Endothelial cell of umbilical vein (primary cell): ENCODE results near the gene IER5. TPM values are rescaled to one million over a fixed set of nuclear protein-coding genes. Genes with fewer than 3 reads are reported as not detected.

Source experiments
- BruUV-seq: library from RNA; stranded (reverse); fragments of 400-500 nt; replicated peaks from 2 replicates; lab custom pipeline; 2021; lab: Mats Ljungman, UMichigan
- CTCF ChIA-PET: fragments of 300-600, 350-600 bp; sonication (Branson Sonifier 250); formaldehyde crosslinking; loops from one replicate; lab custom pipeline; 2021; ENCODE audit warnings: antibody characterized with exemption, inconsistent platforms; lab: Charles Lee
- POLR2A ChIA-PET: fragments of 300-600, 350-600 bp; sonication (Branson Sonifier 250); formaldehyde crosslinking; loops from one replicate; lab custom pipeline; 2021; ENCODE audit warnings: antibody characterized with exemption, inconsistent platforms; lab: Charles Lee
- DNase-seq: peaks from one replicate; pipeline ENCODE4 v3.0.0-alpha.2; 2011; ENCODE audit warnings: low read depth, low spot score
- FAIRE-seq: peaks from 2 replicates; lab custom pipeline; 2011; peaks lifted over from hg19 to GRCh38; lab: Jason Lieb, UNC
- H2AFZ ChIP-seq: 2 replicates; pipeline ENCODE4 v1.6.0; 2012; ENCODE audit warnings: low read depth, low read length, control low read depth, inconsistent platforms
- H3K27ac ChIP-seq: 2 replicates; pipeline ENCODE4 v1.5.1; 2011; ENCODE audit warnings: low read depth, mild to moderate bottlenecking, control low read depth, low read length, moderate library complexity; ENCODE audit not compliant: insufficient read depth
- H3K27me3 ChIP-seq, 2 experiments: 2 replicates each; pipeline versions ENCODE4 v1.6.0 to v1.6.1; 2011; ENCODE audit warnings: low read length in 2 of 2, mixed read lengths in 1 of 2; ENCODE audit not compliant: control insufficient read depth in 2 of 2, insufficient read depth in 2 of 2
- H3K36me3 ChIP-seq, 2 experiments: 2 replicates in 1 of 2; 3 replicates in 1 of 2; pipeline ENCODE4 v1.5.1; 2011; ENCODE audit warnings: low read length in 2 of 2, mild to moderate bottlenecking in 1 of 2, moderate library complexity in 1 of 2; ENCODE audit not compliant: control insufficient read depth in 2 of 2, insufficient read depth in 2 of 2; ENCODE audit errors: extremely low read depth in 1 of 2
- H3K4me1 ChIP-seq: 3 replicates; pipeline ENCODE4 v1.5.1; 2011; ENCODE audit warnings: mild to moderate bottlenecking, low read length; ENCODE audit not compliant: control insufficient read depth, insufficient read depth; ENCODE audit errors: extremely low read depth
- H3K4me2 ChIP-seq: 2 replicates; pipeline ENCODE4 v1.6.1; 2011; ENCODE audit warnings: low read length, control low read depth, mixed read lengths; ENCODE audit not compliant: insufficient read depth
- H3K4me3 ChIP-seq, 3 experiments: fragments of 200-600 bp in 1 of 3; sonication (generic), shearing (Covaris generic) in 1 of 3; replicated peaks in 1 of 3; 2 replicates each; pipeline ENCODE4 v1.5.1; 2011 to 2016; ENCODE audit warnings: control low read depth in 3 of 3, low read length in 3 of 3, mild to moderate bottlenecking in 2 of 3, inconsistent platforms in 1 of 3, low read depth in 1 of 3, moderate library complexity in 1 of 3; ENCODE audit not compliant: insufficient read depth in 1 of 3
- H3K79me2 ChIP-seq: 2 replicates; pipeline ENCODE4 v1.6.0; 2012; ENCODE audit warnings: low read length, inconsistent platforms; ENCODE audit not compliant: control insufficient read depth, insufficient read depth
- H3K9ac ChIP-seq: replicated peaks from 2 replicates; pipeline ENCODE3; 2011; ENCODE audit warnings: low read length, control low read depth; ENCODE audit not compliant: insufficient read depth; ENCODE audit errors: extremely low read depth
- H3K9me1 ChIP-seq: replicated peaks from 3 replicates; pipeline ENCODE4 v1.6.0; 2011; ENCODE audit warnings: mild to moderate bottlenecking, low read length; ENCODE audit not compliant: control insufficient read depth, insufficient read depth; ENCODE audit errors: extremely low read depth
- H3K9me3 ChIP-seq: replicated peaks from 2 replicates; pipeline ENCODE4 v1.5.1; 2012; ENCODE audit warnings: low read length, inconsistent platforms; ENCODE audit not compliant: control insufficient read depth, insufficient read depth
- H4K20me1 ChIP-seq: replicated peaks from 2 replicates; pipeline ENCODE3; 2011; ENCODE audit warnings: mild to moderate bottlenecking, low read length; ENCODE audit not compliant: control insufficient read depth, insufficient read depth; ENCODE audit errors: extremely low read depth
- CTCF ChIP-seq, 2 donors: IDR thresholded peaks; 1 replicate in 1 of 2; 2 replicates in 1 of 2; pipeline ENCODE4 v1.5.1; 2011; ENCODE audit warnings: low read length in 2 of 2, mild to moderate bottlenecking in 2 of 2, moderate library complexity in 2 of 2, control low read depth in 1 of 2, inconsistent platforms in 1 of 2, low read depth in 1 of 2; ENCODE audit not compliant: insufficient read depth in 1 of 2; ENCODE audit errors: extremely low read depth in 1 of 2
- EZH2 ChIP-seq: IDR thresholded peaks from 2 replicates; pipeline ENCODE4 v1.6.1; 2012; ENCODE audit warnings: borderline replicate concordance, low read depth, mild to moderate bottlenecking, moderate library complexity, low read length, inconsistent platforms; ENCODE audit not compliant: severe bottlenecking
- FOS ChIP-seq: IDR thresholded peaks from 2 replicates; pipeline ENCODE4 v1.6.1; 2011; ENCODE audit warnings: mild to moderate bottlenecking, low read length, moderate library complexity, borderline replicate concordance; ENCODE audit not compliant: insufficient read depth
- GATA2 ChIP-seq: IDR thresholded peaks from 2 replicates; pipeline ENCODE4 v1.7.0; 2011; ENCODE audit warnings: low read depth, mild to moderate bottlenecking, moderate library complexity, mixed read lengths, low read length; ENCODE audit not compliant: insufficient read length, insufficient read depth
- JUN ChIP-seq: IDR thresholded peaks from 2 replicates; pipeline ENCODE4 v1.6.1; 2011; ENCODE audit warnings: borderline replicate concordance, low read depth; ENCODE audit not compliant: insufficient read length, insufficient read depth
- MAX ChIP-seq: IDR thresholded peaks from 2 replicates; pipeline ENCODE4 v1.6.1; 2011; ENCODE audit not compliant: insufficient read depth, insufficient read length
- MYC ChIP-seq: IDR thresholded peaks from one replicate; pipeline ENCODE4 v1.6.1; 2011; ENCODE audit warnings: mild to moderate bottlenecking, low read depth, low read length
- POLR2A ChIP-seq: IDR thresholded peaks from 2 replicates; pipeline ENCODE4 v1.6.1; 2012; ENCODE audit warnings: low read depth, mild to moderate bottlenecking, control low read depth, low read length
- POLR2AphosphoS5 ChIP-seq: IDR thresholded peaks from 2 replicates; pipeline ENCODE4 v1.6.1; 2012; ENCODE audit warnings: low read depth, mild to moderate bottlenecking, control low read depth, low read length, moderate library complexity; ENCODE audit not compliant: insufficient read depth
- dilution Hi-C: fragments of 300-500 bp; cut with MboI; formaldehyde crosslinking; loops from one replicate; pipeline ENCODE4 v1.15.0; 2019; ENCODE audit warnings: low sequenced_read_pairs; ENCODE audit not compliant: extremely low pct_ligation_motif_present
- intact Hi-C: fragments of 100-400 bp; cut with micrococcal nuclease; formaldehyde crosslinking; loops from one replicate; pipeline ENCODE4 v1.10.0; 2022
- polyA plus RNA-seq, 4 experiments: library from polyadenylated mRNA; depleted of rRNA in 3 of 4; stranded (reverse) in 3 of 4; unstranded in 1 of 4; fragments of >200 nt; gene quantifications; 2 replicates each; pipeline versions ENCODE4 v1.2.1 to v1.2.3, GENCODE V29; 2011 to 2012; ENCODE audit warnings: missing spikeins in 1 of 4
- total RNA-seq: library from RNA; stranded (reverse); gene quantifications from 2 replicates; pipeline ENCODE4 v1.2.3, GENCODE V29; 2021

Gene IER5
- total and polyA plus RNA-seq, 2 donors (not counting 3 experiments of a cell fraction or from before 2014, with no cell fraction given): 6.6 to 14.4 TPM

GRCh38 chr1:181091309-181092040, 3.0 kb downstream of the IER5 start:
- H3K4me1 ChIP-seq: peaks cover 21% of the 10 kb centered on the region
- peaks cover 44% of the 10 kb centered on the region for H3K79me2 ChIP-seq
- H3K27ac ChIP-seq: no peak overlapping the region

More at GRCh38 chr1:181091309-181092040, 3.0 kb downstream of the IER5 start:
- Histone ChIP-seq H3K9me1 (no peaks in the 10 kb centered on the region), H3K9me3 (no peaks in the 10 kb centered on the region), H3K4me2 (peak overlapping the region; percentile 95), H2AFZ (no peak overlapping the region), H3K27me3 (no peaks in the 10 kb centered on the region), H3K9ac (peak overlapping the region; percentile 60), H3K4me3 (peak overlapping the region; percentile 47 to 97 (median 51)), H4K20me1 (peaks cover 3% of the 10 kb centered on the region), H3K36me3 (peaks cover 0 to 7% of the 10 kb centered on the region in 2 experiments)
- POLR2A ChIA-PET: interaction anchor here (0.7 to 5.0 kb wide), 10 partner anchors 14 to 205 kb away, joined by 3 to 114 read pairs (median 6); partner anchors contain the start of gene STX6
- CTCF ChIA-PET: interaction anchor here (0.7 to 10.6 kb wide), 12 partner anchors 9 to 210 kb away, joined by 3 to 319 read pairs (median 7); no protein-coding TSS in a partner anchor
- intact Hi-C loops (loop anchor here (2.0 kb wide), 1 partner anchor 1299 kb away; the partner anchor contains the start of gene GLUL), dilution Hi-C loops (no loop called here)
- DNase-seq (no peak), FAIRE-seq (no peak)
- TF ChIP-seq FOS (no peak), EZH2 (no peak), CTCF (IDR thresholded peaks at IDR 0.05; ENCODE audit: extremely low read depth in 1 of 2, insufficient read depth in 1 of 2, low read depth in 1 of 2, low read length in 2 of 2) (no peak), MYC (no peak), POLR2AphosphoS5 (no peak), MAX (no peak), POLR2A (no peak), GATA2 (no peak), JUN (no peak)
- BruUV-seq: no TSS peak
